Measurements from ENCODE around the gene ZCCHC14. TPM values are rescaled to one million over a fixed set of nuclear protein-coding genes. Genes with fewer than 3 reads are reported as not detected.
"Not testable (repeated sequence)": the region's sequence is repeated elsewhere in the genome, so short reads cannot be mapped to it uniquely, and the experiment has no call there.

ZCCHC14 gene
- total RNA-seq, 1 experiment from 2014 or later: 27.7 TPM

DNA sequence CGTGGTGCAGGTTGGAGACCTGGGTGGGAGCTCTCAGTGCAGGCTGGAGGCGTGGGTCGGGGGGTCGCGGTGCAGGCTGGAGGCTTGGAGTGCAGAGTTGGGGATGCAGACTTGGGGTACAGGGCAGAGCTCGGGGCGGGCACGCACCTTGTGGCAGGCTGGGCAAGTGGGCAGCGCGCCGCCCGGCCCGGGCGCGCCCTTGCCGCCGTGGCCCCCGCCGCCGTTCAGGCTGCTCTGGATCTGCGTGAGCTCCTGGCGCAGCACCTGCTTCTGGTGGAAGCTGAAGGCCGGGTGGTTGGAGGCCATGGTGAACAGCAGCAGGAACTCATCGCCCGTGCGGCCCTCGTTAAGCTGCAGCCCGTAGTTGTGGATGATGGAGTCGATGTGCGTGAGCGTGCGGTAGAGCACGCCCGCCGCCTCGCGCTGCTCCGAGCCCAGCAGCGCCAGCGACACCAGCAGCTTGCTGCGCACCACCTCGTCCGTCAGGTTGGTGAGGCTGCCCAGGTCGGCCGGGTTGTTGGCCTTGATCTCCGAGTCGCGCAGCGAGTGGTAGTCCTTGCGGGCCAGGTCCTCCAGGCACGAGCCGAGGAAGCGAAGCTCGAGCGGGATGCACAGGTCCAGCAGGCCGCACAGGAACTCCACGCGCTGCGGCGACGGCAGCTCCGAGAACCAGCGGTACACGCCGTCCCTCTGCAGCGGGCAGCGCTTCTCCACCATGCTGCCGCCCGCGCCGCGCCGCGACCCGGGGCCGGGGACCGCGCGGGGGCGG, 1.1 kb downstream of the ZCCHC14 start:
- no peak overlapping the region for H2AFZ ChIP-seq (ENCODE audit: low read length)
- Mint-ChIP-seq H3K9me3 (no peaks in the 10 kb centered on the region), H3K4me1 (peaks cover 29 to 47% of the 10 kb centered on the region in 2 experiments), H3K4me3 (peak overlapping the region; percentile 72 to 87), H3K27me3 (ENCODE audit: low read depth) (no peaks in the 10 kb centered on the region), H3K36me3 (ENCODE audit: insufficient read depth in 1 of 3, low read depth in 3 of 3) (peaks cover 3 to 9% (median 4%) of the 10 kb centered on the region in 3 experiments; a peak in 6 of 7 replicates), H3K27ac (no peak overlapping the region)
- H3K9me3 ChIP-seq (ENCODE audit: control insufficient read depth, low read depth, low read length): no peaks in the 10 kb centered on the region
- H3T11ph ChIP-seq (ENCODE audit: low read length): no peak overlapping the region
- H4K5ac ChIP-seq (ENCODE audit: insufficient read length, low read depth, low read length): no peak overlapping the region
- no CpG with 5 or more reads among the region's 80 CpGs for WGBS (ENCODE audit: extremely low coverage, insufficient read length, low lambda C conversion rate)
- no peak overlapping the region for H2BK120ac ChIP-seq (ENCODE audit: low read depth, low read length, poor library complexity, severe bottlenecking)
- H3K23me2 ChIP-seq (ENCODE audit: insufficient read length, low read depth, low read length, poor library complexity, severe bottlenecking): peaks cover 5% of the 10 kb centered on the region
- H3K18ac ChIP-seq (ENCODE audit: insufficient read length, low read depth, low read length): no peak overlapping the region
- H3K23ac ChIP-seq (ENCODE audit: insufficient read length, low read depth, low read length): no peak overlapping the region
- no peak overlapping the region for H2BK20ac ChIP-seq (ENCODE audit: low read depth, low read length, poor library complexity, severe bottlenecking)
- no peaks in the 10 kb centered on the region for H3K79me1 ChIP-seq (ENCODE audit: insufficient read depth, low read depth, low read length, poor library complexity, severe bottlenecking)
- H3K4ac ChIP-seq (ENCODE audit: low read depth, low read length): no peak overlapping the region
- H3K4me1 ChIP-seq (ENCODE audit: insufficient read depth, low read length): no peaks in the 10 kb centered on the region; the same call in 1 of the 2 replicates
- no peak overlapping the region for H3K14ac ChIP-seq (ENCODE audit: insufficient read depth, low read length)
- H3K27me3 ChIP-seq (ENCODE audit: insufficient read depth, low read length): no peaks in the 10 kb centered on the region
- H2BK5ac ChIP-seq (ENCODE audit: insufficient read length, low read length): no peak overlapping the region
- H3K9ac ChIP-seq (ENCODE audit: extremely low read depth, insufficient read length, low read length): no peak overlapping the region
- no peak overlapping the region for H2BK12ac ChIP-seq (ENCODE audit: insufficient read length, low read depth, low read length)
- no peak overlapping the region for H4K91ac ChIP-seq (ENCODE audit: insufficient read length, low read depth, low read length)
- no peak overlapping the region for H3K56ac ChIP-seq (ENCODE audit: insufficient read length, low read depth, low read length)
- TF ChIP-seq, protein P1, sequence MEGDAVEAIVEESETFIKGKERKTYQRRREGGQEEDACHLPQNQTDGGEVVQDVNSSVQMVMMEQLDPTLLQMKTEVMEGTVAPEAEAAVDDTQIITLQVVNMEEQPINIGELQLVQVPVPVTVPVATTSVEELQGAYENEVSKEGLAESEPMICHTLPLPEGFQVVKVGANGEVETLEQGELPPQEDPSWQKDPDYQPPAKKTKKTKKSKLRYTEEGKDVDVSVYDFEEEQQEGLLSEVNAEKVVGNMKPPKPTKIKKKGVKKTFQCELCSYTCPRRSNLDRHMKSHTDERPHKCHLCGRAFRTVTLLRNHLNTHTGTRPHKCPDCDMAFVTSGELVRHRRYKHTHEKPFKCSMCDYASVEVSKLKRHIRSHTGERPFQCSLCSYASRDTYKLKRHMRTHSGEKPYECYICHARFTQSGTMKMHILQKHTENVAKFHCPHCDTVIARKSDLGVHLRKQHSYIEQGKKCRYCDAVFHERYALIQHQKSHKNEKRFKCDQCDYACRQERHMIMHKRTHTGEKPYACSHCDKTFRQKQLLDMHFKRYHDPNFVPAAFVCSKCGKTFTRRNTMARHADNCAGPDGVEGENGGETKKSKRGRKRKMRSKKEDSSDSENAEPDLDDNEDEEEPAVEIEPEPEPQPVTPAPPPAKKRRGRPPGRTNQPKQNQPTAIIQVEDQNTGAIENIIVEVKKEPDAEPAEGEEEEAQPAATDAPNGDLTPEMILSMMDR (conservative IDR thresholded peaks at IDR 0.05): no peak
- H3K4me2 ChIP-seq (ENCODE audit: insufficient read depth, insufficient read length, low read length): peak overlapping the region; percentile 59
- DNase-seq: peak; percentile 32
- H3K79me2 ChIP-seq (ENCODE audit: insufficient read depth, low read length): peaks cover 10% of the 10 kb centered on the region; the same call in 1 of the 2 replicates
- H4K20me1 ChIP-seq (ENCODE audit: control insufficient read depth, insufficient read depth, insufficient read length): no peaks in the 10 kb centered on the region
- no peak overlapping the region for H2AK5ac ChIP-seq (ENCODE audit: insufficient read length, low read length)
- H2BK15ac ChIP-seq (ENCODE audit: low read depth, low read length): no peak overlapping the region
- no peak overlapping the region for H4K8ac ChIP-seq (replicated peaks; ENCODE audit: insufficient read length, low read depth, low read length)
- H3K27ac ChIP-seq (ENCODE audit: insufficient read length, low read depth, low read length): no peak overlapping the region

DNA sequence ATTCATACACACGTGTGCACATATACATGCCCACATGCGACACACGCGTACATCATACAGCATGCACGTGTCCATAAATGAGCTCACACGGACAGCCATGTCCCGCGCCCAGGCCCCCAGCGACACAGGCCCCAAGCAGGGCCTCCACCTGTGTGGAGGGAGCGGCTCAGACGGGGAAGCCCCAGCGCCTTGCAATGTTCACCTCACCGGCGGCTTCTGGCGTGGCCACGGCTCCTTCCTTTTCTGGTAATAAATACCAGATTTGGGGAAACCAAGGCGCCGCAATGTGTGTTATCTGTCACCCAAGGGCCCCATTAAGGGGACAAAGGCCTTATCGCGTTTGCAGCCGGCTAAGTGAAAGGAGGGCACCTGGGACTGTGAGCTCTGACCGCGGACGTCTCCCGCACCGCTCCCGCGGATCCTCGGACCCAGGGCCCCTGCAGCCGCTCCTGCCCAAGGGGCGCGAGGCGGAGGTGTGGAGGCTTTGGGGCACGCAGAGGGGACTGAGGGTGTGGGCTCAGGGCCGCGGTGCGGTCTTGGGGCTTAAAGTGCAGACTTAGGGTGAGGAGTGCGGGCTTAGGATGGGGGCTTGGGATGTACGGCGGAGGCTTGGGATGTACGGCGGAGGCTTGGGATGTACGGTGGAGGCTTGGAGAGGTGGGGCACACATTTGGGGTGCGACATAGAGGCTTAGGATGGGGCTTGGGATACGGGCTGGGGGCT, 1.9 kb downstream of the ZCCHC14 start:
- H3K18ac ChIP-seq (ENCODE audit: insufficient read length, low read depth, low read length); H3K23ac ChIP-seq (ENCODE audit: insufficient read length, low read depth, low read length); H4K8ac ChIP-seq (replicated peaks; ENCODE audit: insufficient read length, low read depth, low read length); H2BK15ac ChIP-seq (ENCODE audit: low read depth, low read length); H4K20me1 ChIP-seq (ENCODE audit: control insufficient read depth, insufficient read depth, insufficient read length); H2BK12ac ChIP-seq (ENCODE audit: insufficient read length, low read depth, low read length); H3K9me3 ChIP-seq (ENCODE audit: control insufficient read depth, low read depth, low read length); H4K5ac ChIP-seq (ENCODE audit: insufficient read length, low read depth, low read length); H3T11ph ChIP-seq (ENCODE audit: low read length); H2BK120ac ChIP-seq (ENCODE audit: low read depth, low read length, poor library complexity, severe bottlenecking); H3K79me1 ChIP-seq (ENCODE audit: insufficient read depth, low read depth, low read length, poor library complexity, severe bottlenecking); H3K4ac ChIP-seq (ENCODE audit: low read depth, low read length); H3K9me3 Mint-ChIP-seq; H3K27me3 Mint-ChIP-seq (ENCODE audit: low read depth); H3K56ac ChIP-seq (ENCODE audit: insufficient read length, low read depth, low read length); H2AK5ac ChIP-seq (ENCODE audit: insufficient read length, low read length); H3K27ac ChIP-seq (ENCODE audit: insufficient read length, low read depth, low read length); H2BK5ac ChIP-seq (ENCODE audit: insufficient read length, low read length); H3K23me2 ChIP-seq (ENCODE audit: insufficient read length, low read depth, low read length, poor library complexity, severe bottlenecking); H3K36me3 Mint-ChIP-seq (ENCODE audit: insufficient read depth in 1 of 3, low read depth in 3 of 3); H3K27me3 ChIP-seq (ENCODE audit: insufficient read depth, low read length); H3K9ac ChIP-seq (ENCODE audit: extremely low read depth, insufficient read length, low read length); H3K14ac ChIP-seq (ENCODE audit: insufficient read depth, low read length); H4K91ac ChIP-seq (ENCODE audit: insufficient read length, low read depth, low read length); H2AFZ ChIP-seq (ENCODE audit: low read length); H3K4me1 ChIP-seq (ENCODE audit: insufficient read depth, low read length); H3K27ac Mint-ChIP-seq; H2BK20ac ChIP-seq (ENCODE audit: low read depth, low read length, poor library complexity, severe bottlenecking): not testable (repeated sequence)
- Histone ChIP-seq H3K79me2 (ENCODE audit: insufficient read depth, low read length) (peaks cover 14% of the 10 kb centered on the region; the same call in 1 of the 2 replicates), H3K4me2 (ENCODE audit: insufficient read depth, insufficient read length, low read length) (peak overlapping the region; percentile 59)
- WGBS (ENCODE audit: extremely low coverage, insufficient read length, low lambda C conversion rate): no CpG with 5 or more reads among the region's 45 CpGs
- Mint-ChIP-seq H3K4me3 (peak overlapping the region; percentile 72 to 87), H3K4me1 (peaks cover 29 to 47% of the 10 kb centered on the region in 2 experiments)
- DNase-seq: peak; percentile 32
